Muscle of leg (tissue), 11 donors: ENCODE measurements around the gene SRP68. TPM values are rescaled to one million over a fixed set of nuclear protein-coding genes. Genes with fewer than 3 reads are reported as not detected.

Experiments used
- DNase-seq: peaks from one replicate; pipeline ENCODE4 v3.0.0; 2013
- H3K27ac ChIP-seq: one replicate; pipeline ENCODE4 v1.5.1; 2013; ENCODE audit warnings: mild to moderate bottlenecking, low read length, control low read depth
- H3K27me3 ChIP-seq: one replicate; pipeline ENCODE4 v1.6.1; 2013; ENCODE audit warnings: low read length; ENCODE audit not compliant: control insufficient read depth, insufficient read depth
- H3K36me3 ChIP-seq: one replicate; pipeline ENCODE4 v1.6.1; 2013; ENCODE audit warnings: low read length; ENCODE audit not compliant: control insufficient read depth, insufficient read depth
- H3K4me1 ChIP-seq: one replicate; pipeline ENCODE4 v1.6.1; 2013; ENCODE audit warnings: low read length; ENCODE audit not compliant: control insufficient read depth, insufficient read depth
- H3K4me3 ChIP-seq: one replicate; pipeline ENCODE4 v1.5.1; 2013; ENCODE audit warnings: low read length, control low read depth
- H3K9me3 ChIP-seq: replicated peaks from 2 replicates; pipeline ENCODE4 v1.6.1; 2013; ENCODE audit warnings: low read depth, low read length; ENCODE audit not compliant: control insufficient read depth
- WGBS: methylation state at CpG from one replicate; pipeline ENCODE4 v1.1.5; 2013; ENCODE audit warnings: missing lambda C conversion rate; ENCODE audit not compliant: insufficient coverage; 5-methylcytosine and 5-hydroxymethylcytosine counted together
- polyA plus RNA-seq, 8 donors: library from polyadenylated mRNA; unstranded; fragments of 120-200 nt; gene quantifications; one replicate each; pipeline versions ENCODE4 v1.2.1 to v1.2.3, GENCODE V29; 2013; ENCODE audit warnings: inconsistent platforms in 1 of 8, low replicate concordance in 1 of 8; ENCODE audit not compliant: insufficient read length in 8 of 8, insufficient read depth in 1 of 8
- total RNA-seq: library from RNA; stranded (reverse); fragments of 120-200 nt; gene quantifications from one replicate; pipeline ENCODE4 v1.2.4, GENCODE V29; 2013

SRP68 gene
- total and polyA plus RNA-seq, 9 donors: 25.0 to 110 (median 92.3) TPM

GRCh38 chr17:76032073-76032779 lies 40.1 kb downstream of the SRP68 start:
- WGBS: 59% methylated on average over 14 of the region's 20 CpGs
- DNase-seq: no peak
- Histone ChIP-seq H3K36me3 (no peaks in the 10 kb centered on the region), H3K9me3 (no peaks in the 10 kb centered on the region), H3K27ac (no peak overlapping the region), H3K4me1 (peaks cover 8% of the 10 kb centered on the region), H3K4me3 (no peak overlapping the region), H3K27me3 (peaks cover 5% of the 10 kb centered on the region)

GRCh38 chr17:76027159-76027839 lies 45.0 kb downstream of the SRP68 start, which contains the start of gene EVPL:
Gene EVPL (minus strand): TSS chr17:76027306. CDS start chr17:76027198, 108 bp downstream.
- peaks cover 3% of the 10 kb centered on the region for H3K27me3 ChIP-seq
- H3K4me3 ChIP-seq: no peak within 1 kb of the TSS
- peaks cover 3% of the 10 kb centered on the region for H3K4me1 ChIP-seq
- H3K9me3 ChIP-seq: no peaks in the 10 kb centered on the region
- H3K27ac ChIP-seq: no peak within 1 kb of the TSS
- no peak for DNase-seq
- 55% methylated on average over 16 of the region's 24 CpGs for WGBS
- no peaks in the 10 kb centered on the region for H3K36me3 ChIP-seq

GRCh38 chr17:76026714-76027158 lies 45.6 kb downstream of the SRP68 start:
- H3K4me3 ChIP-seq: no peak overlapping the region
- 40% methylated on average over 8 of the region's 15 CpGs for WGBS
- no peaks in the 10 kb centered on the region for H3K36me3 ChIP-seq
- no peaks in the 10 kb centered on the region for H3K9me3 ChIP-seq
- H3K27ac ChIP-seq: no peak overlapping the region
- peaks cover 3% of the 10 kb centered on the region for H3K27me3 ChIP-seq
- no peak for DNase-seq
- peaks cover 3% of the 10 kb centered on the region for H3K4me1 ChIP-seq

- H3K36me3 ChIP-seq: no peaks in the 10 kb centered on the region
- H3K27ac ChIP-seq: no peak overlapping the region
- peaks cover 3% of the 10 kb centered on the region for H3K4me1 ChIP-seq
- 89% methylated on average over 12 of the region's 12 CpGs for WGBS
- H3K4me3 ChIP-seq: no peak overlapping the region
- no peaks in the 10 kb centered on the region for H3K9me3 ChIP-seq
- H3K27me3 ChIP-seq: peaks cover 3% of the 10 kb centered on the region
- DNase-seq: no peak
Measured at GRCh38 chr17:76025294-76025693, 47.0 kb downstream of the SRP68 start.

DNA sequence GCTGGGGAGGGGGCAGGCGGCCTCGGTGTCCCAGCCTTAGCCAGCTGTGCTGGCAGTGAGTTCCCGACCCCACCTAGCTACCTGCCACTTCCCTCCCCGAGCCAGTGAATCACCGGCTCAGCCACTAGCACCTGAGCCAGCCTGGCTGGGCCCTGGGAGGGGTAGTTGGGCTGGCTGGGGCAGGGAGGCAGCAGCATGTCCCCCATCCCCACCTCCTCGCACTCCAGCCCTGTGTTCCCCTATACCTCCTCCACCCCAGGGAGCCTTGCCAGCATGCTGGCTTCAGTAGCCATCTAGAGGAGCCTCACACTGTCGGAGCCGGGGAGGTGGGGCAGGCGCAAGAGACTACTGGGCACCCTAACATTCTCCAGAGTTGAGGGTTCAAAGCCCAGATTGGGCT lies 48.0 kb downstream of the SRP68 start:
- no peak overlapping the region for H3K4me3 ChIP-seq
- DNase-seq: no peak
- H3K9me3 ChIP-seq: no peaks in the 10 kb centered on the region
- H3K27me3 ChIP-seq: no peaks in the 10 kb centered on the region
- H3K27ac ChIP-seq: no peak overlapping the region
- no peaks in the 10 kb centered on the region for H3K36me3 ChIP-seq
- 94% methylated on average over 5 of the region's 9 CpGs for WGBS
- H3K4me1 ChIP-seq: no peaks in the 10 kb centered on the region

- WGBS: 84% methylated on average over 7 of the region's 9 CpGs
- H3K4me3 ChIP-seq: no peak overlapping the region
- no peaks in the 10 kb centered on the region for H3K4me1 ChIP-seq
- H3K27ac ChIP-seq: no peak overlapping the region
- no peak for DNase-seq
- no peaks in the 10 kb centered on the region for H3K27me3 ChIP-seq
- no peaks in the 10 kb centered on the region for H3K9me3 ChIP-seq
- no peaks in the 10 kb centered on the region for H3K36me3 ChIP-seq
Measured at GRCh38 chr17:76023900-76024237, 48.4 kb downstream of the SRP68 start.

DNA sequence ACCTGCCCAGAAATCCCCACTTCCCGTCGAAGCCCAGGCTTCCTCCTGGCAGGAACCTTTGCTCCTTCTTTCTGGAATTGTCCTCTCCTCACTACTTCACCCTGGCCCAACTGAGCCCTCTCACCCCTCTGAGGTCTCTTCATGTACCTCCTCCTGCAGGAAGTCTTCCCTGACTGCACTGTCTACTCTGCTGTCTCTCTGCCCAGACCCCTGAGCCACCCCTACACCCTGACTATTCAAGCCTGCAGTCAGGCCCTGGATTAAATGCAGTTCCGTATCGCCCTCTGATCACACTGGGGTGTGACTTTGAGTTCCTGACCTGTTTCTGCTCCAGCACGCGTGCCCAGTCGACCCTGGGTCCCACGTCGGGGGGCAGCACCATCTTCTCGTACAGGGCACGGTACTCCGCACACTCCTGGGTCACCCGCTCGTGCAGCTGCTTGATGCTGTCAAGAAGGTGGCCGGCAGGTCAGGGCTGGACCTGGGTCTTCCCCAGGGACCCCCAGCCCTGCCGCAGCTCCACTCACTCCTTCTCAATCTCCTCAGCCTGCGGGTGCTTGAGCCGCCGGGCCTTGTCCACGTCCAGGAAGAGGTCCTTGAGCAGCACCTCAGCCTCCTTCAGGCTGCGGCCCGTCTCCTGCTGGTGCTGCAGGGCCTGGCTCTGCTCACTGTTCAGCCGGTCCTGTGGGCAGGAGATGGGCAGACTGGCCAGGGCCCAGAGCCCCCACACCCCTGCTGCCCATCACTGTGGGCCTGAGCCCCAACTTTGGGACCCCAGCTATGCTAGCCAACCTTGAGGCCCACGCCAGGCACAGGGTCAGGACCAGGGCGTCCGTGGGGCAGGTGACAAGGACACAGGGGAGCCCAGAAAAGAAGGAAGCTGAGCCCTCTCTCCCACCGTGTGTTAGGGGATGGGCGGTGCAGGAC lies 49.1 kb downstream of the SRP68 start:
- WGBS: 83% methylated on average over 24 of the region's 28 CpGs
- H3K36me3 ChIP-seq: no peaks in the 10 kb centered on the region
- no peak overlapping the region for H3K4me3 ChIP-seq
- DNase-seq: no peak
- H3K4me1 ChIP-seq: no peaks in the 10 kb centered on the region
- H3K27ac ChIP-seq: no peak overlapping the region
- H3K9me3 ChIP-seq: no peaks in the 10 kb centered on the region
- H3K27me3 ChIP-seq: no peaks in the 10 kb centered on the region

DNA sequence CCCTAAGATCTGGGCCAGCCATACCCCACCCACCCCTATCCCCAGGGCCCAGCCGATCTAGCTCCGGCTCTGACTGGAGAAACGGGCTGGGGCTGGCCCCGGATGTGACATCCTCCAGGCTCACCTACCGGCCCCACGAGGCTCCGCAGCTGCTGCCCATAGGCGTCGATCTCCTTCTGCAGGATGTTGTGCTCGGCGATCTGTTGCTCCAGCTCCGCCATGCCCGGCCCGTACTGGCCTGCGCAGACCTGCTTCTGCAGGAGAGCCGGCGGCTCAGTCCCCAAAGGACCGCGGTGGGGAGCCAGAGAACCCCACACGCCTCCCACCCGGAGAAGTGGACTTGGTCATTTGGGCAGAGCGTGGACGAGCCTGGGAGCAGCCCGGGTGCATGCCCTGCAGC lies 50.0 kb downstream of the SRP68 start:
- H3K4me3 ChIP-seq: no peak overlapping the region
- no peaks in the 10 kb centered on the region for H3K27me3 ChIP-seq
- H3K4me1 ChIP-seq: no peaks in the 10 kb centered on the region
- no peak overlapping the region for H3K27ac ChIP-seq
- DNase-seq: no peak
- WGBS: 72% methylated on average over 23 of the region's 24 CpGs
- H3K36me3 ChIP-seq: no peaks in the 10 kb centered on the region
- no peaks in the 10 kb centered on the region for H3K9me3 ChIP-seq

DNA sequence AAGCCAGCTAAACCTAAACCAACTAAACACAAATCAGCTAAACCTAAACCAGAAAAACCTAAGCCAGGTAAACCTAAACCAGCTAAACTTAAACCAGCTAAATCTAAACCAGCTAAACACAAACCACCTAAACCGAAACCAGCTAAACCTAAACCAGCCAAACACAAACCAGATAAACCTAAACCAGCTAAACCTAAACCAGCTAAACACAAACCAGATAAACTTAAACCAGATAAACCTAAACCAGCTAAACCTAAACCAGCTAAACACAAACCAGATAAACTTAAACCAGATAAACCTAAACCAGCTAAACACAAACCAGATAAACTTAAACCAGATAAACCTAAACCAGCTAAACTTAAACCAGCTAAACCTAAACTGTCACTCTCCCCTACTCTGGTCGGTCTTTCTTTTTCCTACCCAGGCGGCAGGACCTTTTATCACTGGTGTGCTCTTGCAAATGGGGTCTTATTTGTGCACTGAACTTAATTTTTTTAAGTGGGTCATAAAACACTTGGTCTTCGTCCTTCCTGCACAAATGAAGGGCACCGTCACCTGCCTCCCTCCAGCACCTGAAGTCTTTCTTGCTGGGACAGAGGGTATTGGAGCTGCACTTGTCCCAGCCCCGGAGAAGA lies 52.4 kb downstream of the SRP68 start:
- Histone ChIP-seq H3K4me1 (no peaks in the 10 kb centered on the region), H3K27me3 (peaks cover 3% of the 10 kb centered on the region), H3K36me3 (no peaks in the 10 kb centered on the region), H3K4me3 (no peak overlapping the region), H3K27ac (no peak overlapping the region), H3K9me3 (no peaks in the 10 kb centered on the region)
- WGBS: 67% methylated on average over 2 of the region's 6 CpGs
- DNase-seq: no peak
